A673 (cell line): ENCODE data around the gene SFMBT2.

Source experiments
- EZH2 ChIP-seq: fragments of 200-600 bp; sonication (generic); IDR thresholded peaks from 2 replicates; pipeline ENCODE4 v1.6.1; 2017; ENCODE audit warnings: borderline replicate concordance, low read depth, mild to moderate bottlenecking, mixed read lengths, antibody characterized with exemption, low read length; ENCODE audit not compliant: poor library complexity, severe bottlenecking
- TF ChIP-seq, protein P1 (sequence below): fragments of 300-800, 200-600 bp; sonication (generic); conservative IDR thresholded peaks from 2 replicates; pipeline ENCODE4 v1.5.1; 2017; ENCODE audit warnings: low read depth, mild to moderate bottlenecking, antibody characterized with exemption, low read length, moderate library complexity, mixed read lengths

DNA sequence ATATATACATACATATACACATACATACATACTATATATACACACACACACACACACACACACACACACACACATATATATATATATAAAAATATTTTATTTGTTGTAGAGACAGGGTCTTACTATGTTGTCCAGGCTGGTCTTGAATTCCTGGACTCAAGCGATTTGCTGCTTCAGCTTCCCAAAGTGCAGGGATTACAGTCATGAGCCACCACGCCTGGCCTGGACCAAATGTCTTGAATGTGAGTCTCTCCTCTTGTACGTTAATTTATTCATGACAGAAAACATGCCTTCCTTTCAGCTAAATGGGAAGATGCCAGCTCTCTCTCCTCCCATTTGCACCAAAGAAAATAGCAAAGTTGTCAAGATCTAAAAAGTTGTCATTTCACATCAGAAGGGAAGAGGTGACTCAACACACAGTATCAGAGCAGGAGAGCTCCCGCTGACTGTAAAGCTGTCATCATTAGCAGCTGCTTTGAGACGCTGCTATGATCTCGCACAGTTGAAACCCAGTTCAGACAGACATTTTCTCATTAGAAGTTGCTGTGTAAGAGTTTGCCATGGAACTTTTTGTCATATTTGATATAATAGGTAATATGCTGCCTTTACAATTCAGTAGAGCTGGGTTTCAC is 224.3 kb downstream of the SFMBT2 start:
- TF ChIP-seq, protein P1, sequence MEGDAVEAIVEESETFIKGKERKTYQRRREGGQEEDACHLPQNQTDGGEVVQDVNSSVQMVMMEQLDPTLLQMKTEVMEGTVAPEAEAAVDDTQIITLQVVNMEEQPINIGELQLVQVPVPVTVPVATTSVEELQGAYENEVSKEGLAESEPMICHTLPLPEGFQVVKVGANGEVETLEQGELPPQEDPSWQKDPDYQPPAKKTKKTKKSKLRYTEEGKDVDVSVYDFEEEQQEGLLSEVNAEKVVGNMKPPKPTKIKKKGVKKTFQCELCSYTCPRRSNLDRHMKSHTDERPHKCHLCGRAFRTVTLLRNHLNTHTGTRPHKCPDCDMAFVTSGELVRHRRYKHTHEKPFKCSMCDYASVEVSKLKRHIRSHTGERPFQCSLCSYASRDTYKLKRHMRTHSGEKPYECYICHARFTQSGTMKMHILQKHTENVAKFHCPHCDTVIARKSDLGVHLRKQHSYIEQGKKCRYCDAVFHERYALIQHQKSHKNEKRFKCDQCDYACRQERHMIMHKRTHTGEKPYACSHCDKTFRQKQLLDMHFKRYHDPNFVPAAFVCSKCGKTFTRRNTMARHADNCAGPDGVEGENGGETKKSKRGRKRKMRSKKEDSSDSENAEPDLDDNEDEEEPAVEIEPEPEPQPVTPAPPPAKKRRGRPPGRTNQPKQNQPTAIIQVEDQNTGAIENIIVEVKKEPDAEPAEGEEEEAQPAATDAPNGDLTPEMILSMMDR, result no peak
- TF ChIP-seq EZH2, result no peak
